Anterior cingulate cortex (tissue), 58 donors: ENCODE results near the gene MUC22.

ENCODE experiments used
- DNase-seq, 58 donors: peaks; one replicate each; lab custom pipeline; 2025; lab: John Stamatoyannopoulos, UW

MUC22 gene

DNA sequence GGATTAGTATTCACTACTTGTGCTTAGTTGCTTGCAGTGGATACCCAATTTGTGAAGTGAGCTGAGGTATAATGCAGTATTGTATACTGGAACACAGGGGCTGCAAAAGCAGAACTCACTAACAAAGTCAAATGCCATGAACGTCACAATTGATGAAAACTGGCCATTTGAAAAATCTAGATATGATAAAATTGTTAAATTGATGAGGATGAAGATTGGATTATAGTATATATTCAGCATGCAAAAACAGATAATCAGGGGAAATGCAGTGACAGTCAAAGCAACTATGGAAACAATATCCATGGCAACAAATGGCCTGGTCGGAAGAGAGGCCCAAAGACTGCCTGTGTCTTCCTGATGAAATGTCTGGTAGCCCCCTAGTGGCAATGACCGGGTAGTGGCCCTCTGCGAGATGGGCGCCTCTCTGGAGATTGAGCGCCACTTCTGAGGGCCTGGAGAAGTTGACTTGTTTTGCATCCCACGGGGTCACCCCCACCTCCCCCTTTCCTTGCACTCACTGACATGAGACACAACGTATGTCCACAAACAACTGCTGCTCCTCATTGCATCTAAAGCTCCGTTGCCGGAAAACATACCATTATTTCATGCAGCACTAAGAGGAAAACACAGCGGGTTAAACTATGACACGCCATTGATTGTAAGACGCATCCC lies 58.5 kb downstream of the MUC22 start:
- peak in 56 of 58 donors; percentile 22 to 91 (median 78) for DNase-seq

DNA sequence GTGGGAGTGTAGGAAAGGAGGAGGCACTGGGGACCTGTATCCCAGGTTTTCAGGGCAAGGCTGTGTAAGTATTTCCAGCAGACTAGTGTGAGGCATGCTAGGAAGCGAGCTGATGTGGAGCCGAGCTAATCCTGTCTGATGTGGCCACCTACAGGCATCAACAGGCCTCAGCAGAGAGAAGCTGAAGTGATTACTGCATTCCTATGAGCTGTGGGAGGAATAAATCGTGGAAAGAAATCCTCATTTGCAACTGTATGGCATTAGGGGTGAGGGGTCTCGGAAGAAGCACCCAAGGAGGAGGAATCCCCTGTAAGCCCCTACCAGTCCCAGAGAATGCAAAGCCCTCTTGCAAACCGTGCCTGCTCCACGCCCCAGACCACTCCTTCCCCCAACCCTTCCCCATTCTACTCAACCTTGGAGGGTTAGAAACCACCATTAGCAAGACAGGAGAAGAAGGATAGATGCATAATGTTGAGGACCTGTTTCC lies 60.5 kb downstream of the MUC22 start:
- DNase-seq = peak in 51 of 58 donors; percentile 6 to 86 (median 60)

DNA sequence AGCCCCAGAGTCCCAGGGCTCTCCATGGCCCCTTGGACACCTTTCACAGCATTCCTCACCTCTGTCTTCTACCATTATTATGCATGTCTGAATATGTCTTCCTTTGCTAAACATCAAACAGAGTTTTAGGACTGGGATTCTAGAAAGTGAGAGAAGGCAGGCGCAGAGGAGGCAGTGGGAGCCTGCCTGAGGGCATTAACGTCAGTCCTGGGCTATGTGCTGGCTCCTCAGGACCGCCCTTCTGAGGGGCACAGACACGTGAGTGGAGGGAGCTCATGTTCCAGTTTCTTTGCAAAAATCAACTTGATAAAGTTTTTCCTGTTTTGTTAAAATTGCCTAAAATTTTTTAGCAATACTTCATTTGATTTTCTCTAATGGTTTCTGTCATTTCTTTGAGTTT lies 64.1 kb downstream of the MUC22 start:
- no peak for DNase-seq

DNA sequence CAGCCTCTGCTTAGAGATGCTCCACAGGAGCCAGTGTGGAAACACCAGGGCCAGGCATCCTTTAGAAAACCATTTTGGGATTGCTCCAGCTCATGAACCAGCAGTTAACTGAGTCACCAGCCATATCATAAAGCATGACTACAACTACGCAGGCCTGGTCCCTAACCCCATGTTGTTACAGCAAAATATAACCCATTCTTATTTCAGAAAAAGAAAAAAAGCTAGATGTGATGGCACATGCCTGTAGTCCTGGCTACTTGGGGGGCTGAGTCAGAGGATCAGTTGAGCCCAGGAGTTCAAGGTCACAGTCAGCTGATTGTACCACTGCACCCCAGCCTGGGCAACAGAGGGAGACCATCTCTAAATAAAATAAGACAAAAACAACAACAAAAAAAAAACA lies 65.3 kb downstream of the MUC22 start:
- DNase-seq = no peak

DNA sequence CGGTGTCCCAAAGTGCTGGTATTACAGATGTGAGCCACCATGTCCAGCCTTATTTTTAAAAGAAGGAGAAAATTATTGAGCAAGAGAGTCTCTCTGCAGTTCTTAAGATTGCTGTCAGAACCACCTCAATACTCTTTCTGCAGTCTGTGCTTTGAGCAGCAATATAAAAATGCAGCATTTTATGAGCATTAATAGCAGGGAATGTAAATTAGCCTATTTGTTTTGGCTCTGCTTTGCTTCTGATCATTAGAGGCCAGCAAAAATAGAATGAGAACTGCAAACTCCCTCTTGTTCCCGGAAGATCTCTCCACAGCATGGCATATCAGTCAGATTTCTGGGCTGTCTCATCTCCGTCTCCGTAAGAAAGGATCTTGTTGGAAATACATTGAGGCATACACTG lies 66.3 kb downstream of the MUC22 start:
- DNase-seq = no peak

DNA sequence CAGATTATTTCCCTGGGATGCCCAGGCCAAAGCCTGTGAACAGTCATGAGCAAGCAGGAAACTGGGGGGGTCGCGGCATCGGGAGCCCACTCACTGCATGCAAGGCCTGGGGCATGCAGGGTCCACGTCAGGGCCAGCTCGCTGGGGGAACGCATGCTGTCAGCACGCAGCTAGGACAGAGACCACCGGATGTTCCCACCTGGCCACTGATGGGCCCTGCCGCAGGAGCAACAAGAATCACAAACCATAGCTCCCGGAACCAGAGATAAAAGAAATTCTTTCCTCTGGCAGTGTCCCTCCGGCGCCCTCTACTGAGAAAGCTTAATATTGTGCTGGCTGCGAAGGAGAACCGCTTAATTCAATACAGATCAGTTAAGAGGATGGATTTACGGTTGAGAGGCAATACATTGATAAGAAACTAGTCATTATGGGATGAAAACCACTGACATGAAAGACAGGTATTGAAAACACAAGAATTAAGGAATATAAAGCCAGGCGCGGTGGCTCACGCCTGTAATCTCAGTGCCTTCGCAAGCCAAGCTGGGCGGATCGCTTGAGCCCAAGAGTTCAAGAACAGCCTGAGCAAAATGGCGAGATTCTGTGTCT lies 69.5 kb downstream of the MUC22 start:
- DNase-seq = peak in 53 of 58 donors; percentile 9 to 81 (median 46)

DNA sequence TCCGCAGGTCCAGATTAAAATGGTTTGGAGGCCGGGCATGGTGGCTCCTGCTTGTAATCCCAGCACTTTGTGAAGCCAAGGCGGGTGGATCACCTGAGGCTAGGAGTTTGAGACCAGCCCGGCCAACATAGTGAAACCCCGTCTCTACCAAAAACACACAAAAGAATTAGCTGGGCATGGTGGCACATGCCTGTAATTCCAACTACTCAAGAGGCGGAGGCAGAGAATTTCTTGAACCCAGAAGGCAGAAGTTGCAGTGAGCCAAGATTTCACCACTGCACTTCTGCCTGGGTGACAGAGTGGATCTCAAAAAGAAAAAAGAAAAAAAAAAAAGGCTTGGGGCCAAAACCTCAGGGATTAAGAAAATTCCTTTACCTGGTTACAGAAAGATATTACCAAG lies 71.6 kb downstream of the MUC22 start:
- DNase-seq = no peak

DNA sequence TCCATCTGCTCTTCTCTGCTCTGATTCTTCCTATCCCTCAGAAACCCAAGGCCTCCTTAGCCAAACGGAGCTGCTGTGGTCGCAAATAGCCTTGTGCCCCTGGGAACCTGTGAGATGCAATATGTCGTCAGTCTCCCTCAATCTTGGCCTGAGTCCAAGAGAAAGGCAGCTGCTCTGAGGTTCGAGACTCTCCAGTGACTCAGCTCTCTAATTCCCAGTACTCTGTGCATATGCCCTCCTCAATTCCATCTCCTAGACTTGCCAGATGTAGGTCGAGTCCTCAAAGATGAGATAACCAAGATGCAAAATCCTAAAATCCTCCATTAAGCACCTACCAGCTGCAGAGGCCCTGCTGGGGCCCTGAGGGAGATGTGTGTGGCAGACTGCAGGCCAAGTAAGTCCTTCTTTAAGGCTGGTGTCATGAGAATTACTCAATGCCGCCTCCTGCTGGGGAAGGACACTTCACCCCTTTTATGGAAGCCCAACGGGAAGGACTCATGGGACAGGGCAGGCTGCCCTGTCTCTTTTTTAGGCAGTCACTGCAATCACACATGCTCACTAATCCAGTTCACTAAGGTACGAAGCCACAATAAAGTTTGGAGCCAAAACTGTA lies 73.6 kb downstream of the MUC22 start:
- peak in 3 of 58 donors; percentile 8 to 14 (median 9) for DNase-seq
